Right atrium auricular region (tissue), 2 donors: ENCODE measurements around the gene MAP2K7. TPM values are rescaled to one million over a fixed set of nuclear protein-coding genes. Genes with fewer than 3 reads are reported as not detected.
"Not testable (repeated sequence)": the region's sequence is repeated elsewhere in the genome, so short reads cannot be mapped to it uniquely, and the experiment has no call there.

Experiments
- DNase-seq: peaks from one replicate; pipeline ENCODE4 v3.0.0-alpha.2; 2019; ENCODE audit warnings: low spot score
- H3K27ac ChIP-seq, 2 donors: fragments of 200-600 bp; sonication (generic); 1 replicate in 1 of 2; 2 replicates in 1 of 2; pipeline ENCODE4 v1.5.1; 2016 to 2019
- H3K27me3 ChIP-seq, 2 donors: fragments of 200-600 bp; sonication (generic); one replicate each; pipeline versions ENCODE4 v1.5.1 to v1.6.0; 2017 to 2019
- H3K36me3 ChIP-seq: fragments of 200-600 bp; sonication (generic); one replicate; pipeline ENCODE4 v1.5.1; 2016
- H3K4me1 ChIP-seq, 2 donors: fragments of 200-600 bp; sonication (generic); one replicate each; pipeline versions ENCODE4 v1.5.1 to v1.6.0; 2017 to 2019
- H3K4me3 ChIP-seq, 2 donors: fragments of 200-600 bp; sonication (generic); 1 replicate in 1 of 2; 2 replicates in 1 of 2; pipeline ENCODE4 v1.5.1; 2017 to 2019; ENCODE audit warnings: mild to moderate bottlenecking in 1 of 2, moderate library complexity in 1 of 2
- H3K9me3 ChIP-seq, 2 donors: fragments of 200-600 bp; sonication (generic); one replicate each; pipeline ENCODE4 v1.5.1; 2019
- CTCF ChIP-seq, 2 donors: fragments of 200-600 bp; sonication (generic); IDR thresholded peaks; one replicate each; pipeline ENCODE4 v1.5.1; 2019; ENCODE audit warnings: antibody characterized with exemption in 2 of 2
- total RNA-seq, 2 donors: library from RNA; depleted of rRNA; stranded (reverse); fragments of >200 nt; gene quantifications; one replicate each; pipeline ENCODE4 v1.1.0, GENCODE V29; 2016

MAP2K7 gene
- total RNA-seq, 2 donors from 2014 or later: 12.0 to 14.4 TPM

- DNase-seq: no peak
- no peaks in the 10 kb centered on the region for H3K9me3 ChIP-seq
- peaks cover 0 to 53% of the 10 kb centered on the region in 2 donors for H3K4me1 ChIP-seq
- H3K27me3 ChIP-seq: no peaks in the 10 kb centered on the region
- peak overlapping the region in 1 of 2 donors; percentile 54 for H3K4me3 ChIP-seq
- H3K36me3 ChIP-seq: peaks cover 29% of the 10 kb centered on the region
- peak overlapping the region; percentile 77 to 78 for H3K27ac ChIP-seq
- TF ChIP-seq CTCF (IDR thresholded peaks at IDR 0.05): no peak
These were observed 23.3 kb downstream of the MAP2K7 start for GRCh38 chr19:7926727-7927604.

GRCh38 chr19:7927605-7928333 lies 24.1 kb downstream of the MAP2K7 start:
- peaks cover 0 to 51% of the 10 kb centered on the region in 2 donors for H3K4me1 ChIP-seq
- DNase-seq: no peak
- H3K36me3 ChIP-seq: peaks cover 29% of the 10 kb centered on the region
- H3K27me3 ChIP-seq: no peaks in the 10 kb centered on the region
- no peak overlapping the region for H3K4me3 ChIP-seq
- no peak for TF ChIP-seq CTCF (IDR thresholded peaks at IDR 0.05)
- H3K27ac ChIP-seq: peak overlapping the region; percentile 77 to 78
- H3K9me3 ChIP-seq: no peaks in the 10 kb centered on the region

- H3K9me3 ChIP-seq: no peaks in the 10 kb centered on the region
- peaks cover 0 to 51% of the 10 kb centered on the region in 2 donors for H3K4me1 ChIP-seq
- H3K4me3 ChIP-seq: peak overlapping the region in 1 of 2 donors; percentile 4
- H3K27ac ChIP-seq: peak overlapping the region; percentile 77 to 78
- H3K36me3 ChIP-seq: peaks cover 30% of the 10 kb centered on the region
- no peak for TF ChIP-seq CTCF (IDR thresholded peaks at IDR 0.05)
- no peaks in the 10 kb centered on the region for H3K27me3 ChIP-seq
- no peak for DNase-seq
These were observed 24.6 kb downstream of the MAP2K7 start for GRCh38 chr19:7928334-7928706.

GRCh38 chr19:7928741-7929701 lies 25.3 kb downstream of the MAP2K7 start:
- peaks cover 37% of the 10 kb centered on the region for H3K36me3 ChIP-seq
- peaks cover 0 to 51% of the 10 kb centered on the region in 2 donors for H3K4me1 ChIP-seq
- H3K27ac ChIP-seq: peak overlapping the region; percentile 77 to 78
- DNase-seq: no peak
- TF ChIP-seq CTCF (IDR thresholded peaks at IDR 0.05): peak in 1 of 2 donors; percentile 24
- H3K4me3 ChIP-seq: peak overlapping the region in 1 of 2 donors; percentile 4
- no peaks in the 10 kb centered on the region for H3K9me3 ChIP-seq
- no peaks in the 10 kb centered on the region for H3K27me3 ChIP-seq

GRCh38 chr19:7930030-7930429 lies 26.4 kb downstream of the MAP2K7 start:
- not testable (repeated sequence) for H3K27ac ChIP-seq, DNase-seq, H3K4me3 ChIP-seq, H3K27me3 ChIP-seq, H3K9me3 ChIP-seq
- H3K4me1 ChIP-seq: peaks cover 0 to 45% of the 10 kb centered on the region in 2 donors
- H3K36me3 ChIP-seq: peaks cover 47% of the 10 kb centered on the region
